A549 (cell line): ENCODE results near the gene CDC42BPB.

Experiments used
- EP300 ChIP-seq, 2 experiments: fragments of >200 bp; sonication (Bioruptor Twin); formaldehyde crosslinking; IDR thresholded peaks; 2 replicates in 1 of 2; 3 replicates in 1 of 2; pipeline ENCODE4 v1.6.1; 2016 to 2017
- FOSL2 ChIP-seq, 2 experiments: fragments of 450-650 bp in 1 of 2; fragments of >200 bp in 1 of 2; sonication (Bioruptor Twin) in 1 of 2; formaldehyde crosslinking; IDR thresholded peaks; 2 replicates each; pipeline versions ENCODE4 v1.5.0 to v1.6.1; 2016 to 2020; ENCODE audit warnings: mild to moderate bottlenecking in 1 of 2, moderate library complexity in 1 of 2
- MAFK ChIP-seq: fragments of 450-650 bp; IDR thresholded peaks from 2 replicates; pipeline ENCODE4 v1.6.1; 2014; ENCODE audit not compliant: partially characterized antibody
- RAD21 ChIP-seq, 2 experiments: fragments of >200 bp in 1 of 2; sonication (Bioruptor Twin) in 1 of 2; formaldehyde crosslinking in 1 of 2; IDR thresholded peaks in 1 of 2; conservative IDR thresholded peaks in 1 of 2; 2 replicates in 1 of 2; 3 replicates in 1 of 2; pipeline ENCODE4 v1.6.1; 2012 to 2018; ENCODE audit warnings: inconsistent platforms in 1 of 2

DNA sequence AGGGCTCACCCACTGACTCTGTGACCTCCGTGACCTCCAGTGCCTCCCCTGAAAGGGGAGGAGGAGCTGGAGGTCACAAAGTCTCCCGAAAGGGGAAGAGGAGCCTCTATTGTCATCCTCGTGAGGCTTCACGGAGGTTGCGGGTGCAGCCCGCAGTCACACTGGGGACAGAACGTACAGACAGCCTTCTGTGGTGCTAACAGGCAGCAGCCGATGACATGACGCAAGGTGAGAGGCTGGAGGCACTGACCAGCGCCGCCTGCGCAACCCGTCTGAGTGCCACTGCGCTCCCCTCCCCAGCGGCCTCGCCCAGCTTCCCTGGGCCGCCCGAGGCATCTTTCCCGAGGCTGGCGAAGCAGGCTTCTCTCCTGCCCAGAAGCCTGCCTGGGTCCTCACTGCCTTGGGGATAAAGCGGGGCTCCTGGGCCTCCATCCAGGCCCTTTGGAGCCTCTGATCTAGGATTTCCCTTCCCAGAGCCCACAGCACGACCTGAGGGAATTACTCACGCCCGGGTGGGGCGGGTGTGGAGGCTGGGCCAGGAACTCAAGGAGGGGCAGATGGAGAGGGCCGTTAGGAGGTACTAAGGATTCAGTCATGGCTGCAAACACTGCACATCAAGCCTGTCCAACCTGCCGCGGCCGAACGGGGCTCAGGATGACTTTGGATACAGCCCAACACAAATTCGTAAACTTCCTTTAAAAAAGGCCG is 14.3 kb upstream of the CDC42BPB start:
- no peak for TF ChIP-seq EP300 (IDR thresholded peaks at IDR 0.05)
- no peak for TF ChIP-seq MAFK
- no peak for TF ChIP-seq FOSL2 (IDR thresholded peaks at IDR 0.05)
- 0 out of 2 replicates have a peak, but pooled peaks have one; percentile 9 for TF ChIP-seq FOSL2 (CRISPR knock-in tag; IDR thresholded peaks at IDR 0.05)
- TF ChIP-seq RAD21 (conservative IDR thresholded peaks at IDR 0.05 in 1 of 2, IDR thresholded peaks at IDR 0.05 in 1 of 2), result no peak
